ENCODE measurements around the gene TGFBR3. TPM values are rescaled to one million over a fixed set of nuclear protein-coding genes. Genes with fewer than 3 reads are reported as not detected.

Gene TGFBR3
- total and polyA plus RNA-seq, 2 of the 8 experiments (the other 6 are each of a cell fraction or from before 2014, with no cell fraction given), result 2.0 to 6.1 TPM

DNA sequence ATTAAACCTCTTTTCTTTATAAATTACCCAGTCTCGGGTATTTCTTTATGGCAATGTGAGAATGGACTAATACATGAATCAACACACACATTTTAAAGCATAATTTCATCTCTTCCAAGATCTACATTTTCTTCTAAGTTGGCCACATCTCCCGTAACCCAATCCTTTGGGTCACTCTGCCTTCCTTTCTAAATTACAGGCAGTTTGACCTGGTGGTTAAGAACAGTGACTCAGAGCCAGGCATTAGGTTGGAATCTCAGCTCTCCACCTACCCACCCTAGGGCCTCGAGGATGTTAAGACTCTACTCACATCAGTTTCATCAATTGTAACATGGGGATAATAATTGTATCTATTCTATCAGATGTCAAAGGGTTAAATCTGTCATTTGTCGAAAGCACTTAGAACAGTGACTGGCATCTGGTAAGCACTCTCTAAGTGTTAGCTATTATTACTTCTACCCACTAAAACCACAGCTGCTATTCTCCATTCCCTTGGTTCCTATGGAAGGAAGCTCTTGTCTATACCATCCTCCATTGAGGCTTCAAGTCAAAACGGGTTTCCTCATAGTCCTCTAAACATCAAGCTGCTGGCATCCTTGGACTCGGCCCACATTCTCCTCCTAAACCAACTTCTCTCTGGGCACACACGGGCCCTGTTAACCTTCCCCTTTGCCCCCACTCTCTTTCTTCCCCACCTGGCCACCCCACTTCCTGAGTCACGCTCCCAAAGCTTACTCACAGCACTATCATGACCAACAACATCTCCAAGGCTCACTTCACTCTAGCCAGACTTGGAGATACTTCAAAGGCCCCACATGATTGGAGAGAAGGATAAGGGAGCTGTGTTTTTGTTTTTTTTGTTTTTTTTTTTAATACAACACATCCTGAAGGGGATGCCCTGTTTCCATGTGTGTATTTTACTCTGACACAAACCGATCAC lies 116.9 kb downstream of the TGFBR3 start (continued):
- no peak for TF ChIP-seq RNF2 (IDR thresholded peaks at IDR 0.05; ENCODE audit: borderline replicate concordance, low read depth, low read length, missing control alignments, poor library complexity, severe bottlenecking)
- TF ChIP-seq PHF8 (conservative IDR thresholded peaks at IDR 0.05; ENCODE audit: low read depth, low read length), result no peak
- no peak for TF ChIP-seq GTF2F1 (IDR thresholded peaks at IDR 0.05; ENCODE audit: borderline replicate concordance, low read depth, low read length)

Data from H1 (cell line).